HL-60 (cell line): ENCODE measurements around the gene ARHGAP27.
A peak's percentile ranks its signal among the peaks of the same experiment; 100 is the strongest.

Source experiments
- DNase-seq, 2 experiments: peaks; one replicate each; pipeline ENCODE4 v3.0.0-alpha.2; 2010 to 2020; ENCODE audit warnings: low read depth in 1 of 2, low spot score in 1 of 2
- H3K27ac ChIP-seq: fragments of 250-450 bp; sonication (Bioruptor Pico); replicated peaks from 2 replicates; pipeline ENCODE4 v1.5.1; 2020; ENCODE audit warnings: mild to moderate bottlenecking, moderate library complexity
- H3K27me3 ChIP-seq: fragments of 250-450 bp; sonication (Bioruptor Pico); 2 replicates; pipeline ENCODE4 v1.5.1; 2021; ENCODE audit warnings: mild to moderate bottlenecking, moderate library complexity; ENCODE audit not compliant: insufficient read depth, poor library complexity, severe bottlenecking
- H3K4me3 ChIP-seq: replicated peaks from 2 replicates; pipeline ENCODE4 v1.5.1; 2011; ENCODE audit warnings: mild to moderate bottlenecking, control low read depth, low read length; ENCODE audit not compliant: insufficient read depth
- CTCF ChIP-seq: IDR thresholded peaks from one replicate; pipeline ENCODE4 v1.5.1; 2011; ENCODE audit warnings: low read length, control low read depth, inconsistent platforms; ENCODE audit not compliant: insufficient read depth
- GABPA ChIP-seq: IDR thresholded peaks from 2 replicates; pipeline ENCODE4 v1.6.1; 2012; ENCODE audit warnings: low read depth
- POLR2AphosphoS5 ChIP-seq: IDR thresholded peaks from 2 replicates; pipeline ENCODE4 v1.6.1; 2012; ENCODE audit warnings: low read depth
- REST ChIP-seq: IDR thresholded peaks from 2 replicates; pipeline ENCODE4 v1.6.1; 2012; ENCODE audit warnings: low read depth; ENCODE audit not compliant: insufficient replicate concordance
- SPI1 ChIP-seq: IDR thresholded peaks from 2 replicates; pipeline ENCODE4 v1.6.1; 2012; ENCODE audit warnings: low read depth, mild to moderate bottlenecking, borderline replicate concordance

Gene ARHGAP27

GRCh38 chr17:45431531-45432404 lies 902 bp downstream of the ARHGAP27 start:
- TF ChIP-seq POLR2AphosphoS5 (no peak), GABPA (no peak), CTCF (no peak), REST (no peak), SPI1 (no peak)
- peak in 1 of 2 experiments; percentile 85 for DNase-seq
- no peaks in the 10 kb centered on the region for H3K27me3 ChIP-seq
- peak overlapping the region; percentile 71 for H3K27ac ChIP-seq
- peak overlapping the region; percentile 65 for H3K4me3 ChIP-seq

GRCh38 chr17:45430738-45431530 lies 1.7 kb downstream of the ARHGAP27 start:
- no peak for DNase-seq
- no peaks in the 10 kb centered on the region for H3K27me3 ChIP-seq
- H3K4me3 ChIP-seq, result peak overlapping the region; percentile 65
- TF ChIP-seq GABPA (no peak), REST (no peak)
- no peak overlapping the region for H3K27ac ChIP-seq

GRCh38 chr17:45430006-45430737 lies 2.5 kb downstream of the ARHGAP27 start:
- Histone ChIP-seq H3K27ac (no peak overlapping the region), H3K27me3 (no peaks in the 10 kb centered on the region), H3K4me3 (no peak overlapping the region)
- DNase-seq, result no peak
- TF ChIP-seq POLR2AphosphoS5, result no peak
- TF ChIP-seq GABPA, result no peak
- TF ChIP-seq SPI1, result no peak
- TF ChIP-seq REST, result no peak
- TF ChIP-seq CTCF, result no peak
